Activated CD4-positive, alpha-beta T cell treated with anti-CD3 and anti-CD28 coated beads for 36 hours (primary cell): Measurements from ENCODE around the gene C19orf85. TPM values are rescaled to one million over a fixed set of nuclear protein-coding genes. Genes with fewer than 3 reads are reported as not detected.

Experiments
- ATAC-seq: fragments of 200-7000 bp; cut with Tn5 transposase; one replicate; pipeline ENCODE4 v1.10.0; 2021; ENCODE audit warnings: mild to moderate bottlenecking, moderate library complexity
- CTCF ChIA-PET: fragments of 350-600 bp; sonication (Branson Sonifier 250); formaldehyde crosslinking; loops from one replicate; lab custom pipeline; 2021; ENCODE audit warnings: antibody characterized with exemption; lab: Charles Lee
- POLR2A ChIA-PET: fragments of 350-600 bp; sonication (Branson Sonifier 250); formaldehyde crosslinking; loops from one replicate; lab custom pipeline; 2021; ENCODE audit warnings: antibody characterized with exemption, inconsistent platforms; lab: Charles Lee
- DNase-seq: peaks from one replicate; pipeline ENCODE4 v3.0.0-alpha.2; 2020
- H3K27ac Mint-ChIP-seq: one replicate; pipeline ENCODE4 v1.8.0; 2021; ENCODE audit warnings: mixed read lengths
- H3K27me3 Mint-ChIP-seq: one replicate; pipeline ENCODE4 v1.8.0; 2021; ENCODE audit warnings: mixed read lengths
- H3K36me3 Mint-ChIP-seq: one replicate; pipeline ENCODE4 v1.8.0; 2021; ENCODE audit warnings: low read depth, mixed read lengths
- H3K4me1 Mint-ChIP-seq: one replicate; pipeline ENCODE4 v1.8.0; 2021; ENCODE audit warnings: mixed read lengths
- H3K4me3 Mint-ChIP-seq: one replicate; pipeline ENCODE4 v1.8.0; 2021; ENCODE audit warnings: mild to moderate bottlenecking, moderate library complexity, mixed read lengths
- H3K9me3 Mint-ChIP-seq: one replicate; pipeline ENCODE4 v1.8.0; 2021; ENCODE audit warnings: low read depth, mixed read lengths
- intact Hi-C, 2 experiments: fragments of 100-400 bp; cut with DNase I in 1 of 2; cut with micrococcal nuclease in 1 of 2; formaldehyde crosslinking; loops; one replicate each; pipeline versions ENCODE4 v1.14.2 to v1.15.1; 2022 to 2024; cut with DNase I, micrococcal nuclease
- total RNA-seq, 2 experiments: library from RNA; stranded (reverse); gene quantifications; one replicate each; pipeline ENCODE4 v1.2.3, GENCODE V29; 2021

C19orf85 gene
- total RNA-seq, 2 experiments from 2014 or later: not detected

GRCh38 chr19:55464039-55464661 is 401 bp downstream of the C19orf85 start:
- intact Hi-C loops: loop anchor here in 1 of 2 experiments (5.0 kb wide), 1 partner anchor 127 kb away; the partner anchor contains the start of gene KMT5C
- POLR2A ChIA-PET: no interaction called here
- peaks cover 17% of the 10 kb centered on the region for H3K4me1 Mint-ChIP-seq
- no peak for DNase-seq
- H3K27ac Mint-ChIP-seq: no peak overlapping the region
- H3K27me3 Mint-ChIP-seq: no peaks in the 10 kb centered on the region
- H3K36me3 Mint-ChIP-seq: no peaks in the 10 kb centered on the region
- CTCF ChIA-PET: no interaction called here
- ATAC-seq: no peak
- H3K9me3 Mint-ChIP-seq: no peaks in the 10 kb centered on the region
- no peak overlapping the region for H3K4me3 Mint-ChIP-seq

DNA sequence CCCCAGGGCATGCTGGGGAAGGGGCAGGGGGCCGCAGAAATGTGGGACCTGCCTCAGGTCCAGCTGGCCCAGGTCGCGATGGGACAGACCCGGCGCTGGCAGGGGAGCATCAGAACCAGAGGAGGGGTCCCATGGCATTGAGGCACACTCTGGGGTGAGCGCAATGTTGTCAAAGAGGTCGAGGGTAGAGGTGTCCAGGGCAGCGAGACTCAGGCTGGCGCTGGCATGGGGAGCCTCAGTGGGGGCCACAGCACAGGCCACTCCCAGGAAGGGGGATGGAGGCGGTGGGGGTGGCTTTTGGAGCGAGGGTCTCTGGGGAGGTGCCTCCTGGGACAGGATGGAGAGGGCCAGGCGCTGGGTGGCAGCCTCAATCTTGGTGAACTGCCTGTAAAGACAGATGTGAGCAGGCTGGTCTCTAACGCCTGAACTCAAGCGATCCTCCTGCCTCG is 944 bp downstream of the C19orf85 start:
- no peak overlapping the region for H3K4me3 Mint-ChIP-seq
- DNase-seq: no peak
- H3K9me3 Mint-ChIP-seq: no peaks in the 10 kb centered on the region
- intact Hi-C loops: loop anchor here in 1 of 2 experiments (5.0 kb wide), 1 partner anchor 126 kb away; the partner anchor contains the start of gene KMT5C
- ChIA-PET CTCF (no interaction called here), POLR2A (interaction anchor here (0.6 kb wide), 1 partner anchor 124 kb away, joined by 3 read pairs; no protein-coding TSS in a partner anchor)
- no peak for ATAC-seq
- H3K27ac Mint-ChIP-seq: no peak overlapping the region
- no peaks in the 10 kb centered on the region for H3K36me3 Mint-ChIP-seq
- H3K27me3 Mint-ChIP-seq: no peaks in the 10 kb centered on the region
- peaks cover 17% of the 10 kb centered on the region for H3K4me1 Mint-ChIP-seq

DNA sequence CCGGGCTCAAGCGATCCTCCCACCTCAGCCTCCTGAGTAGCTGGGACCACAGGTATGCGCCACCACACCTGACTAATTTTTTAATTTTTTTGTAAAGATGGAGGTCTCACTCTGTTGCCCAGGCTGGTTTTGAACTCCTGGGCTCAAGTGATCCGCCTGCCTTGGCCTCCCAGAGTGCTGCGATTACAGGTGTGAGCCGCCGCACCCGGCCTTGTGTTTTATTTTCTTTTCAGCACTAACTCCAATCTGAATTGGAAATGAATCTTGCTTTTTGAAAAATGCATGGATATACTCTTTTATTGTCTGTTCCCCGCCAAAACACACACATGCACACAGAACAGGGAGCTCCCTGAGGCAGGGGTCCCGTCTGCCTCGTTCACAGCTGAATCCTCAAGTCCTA is 1.8 kb downstream of the C19orf85 start:
- H3K27me3 Mint-ChIP-seq: no peaks in the 10 kb centered on the region
- no peaks in the 10 kb centered on the region for H3K36me3 Mint-ChIP-seq
- H3K4me1 Mint-ChIP-seq: peaks cover 14% of the 10 kb centered on the region
- H3K4me3 Mint-ChIP-seq: peak overlapping the region; percentile 80
- ChIA-PET CTCF (interaction anchor here (0.6 kb wide), 1 partner anchor 211 kb away, joined by 3 read pairs; no protein-coding TSS in a partner anchor), POLR2A (no interaction called here)
- ATAC-seq (no peak), DNase-seq (no peak)
- intact Hi-C loops: loop anchor here in 1 of 2 experiments (5.0 kb wide), 1 partner anchor 125 kb away; the partner anchor contains the start of gene KMT5C
- H3K27ac Mint-ChIP-seq: no peak overlapping the region
- H3K9me3 Mint-ChIP-seq: no peaks in the 10 kb centered on the region

DNA sequence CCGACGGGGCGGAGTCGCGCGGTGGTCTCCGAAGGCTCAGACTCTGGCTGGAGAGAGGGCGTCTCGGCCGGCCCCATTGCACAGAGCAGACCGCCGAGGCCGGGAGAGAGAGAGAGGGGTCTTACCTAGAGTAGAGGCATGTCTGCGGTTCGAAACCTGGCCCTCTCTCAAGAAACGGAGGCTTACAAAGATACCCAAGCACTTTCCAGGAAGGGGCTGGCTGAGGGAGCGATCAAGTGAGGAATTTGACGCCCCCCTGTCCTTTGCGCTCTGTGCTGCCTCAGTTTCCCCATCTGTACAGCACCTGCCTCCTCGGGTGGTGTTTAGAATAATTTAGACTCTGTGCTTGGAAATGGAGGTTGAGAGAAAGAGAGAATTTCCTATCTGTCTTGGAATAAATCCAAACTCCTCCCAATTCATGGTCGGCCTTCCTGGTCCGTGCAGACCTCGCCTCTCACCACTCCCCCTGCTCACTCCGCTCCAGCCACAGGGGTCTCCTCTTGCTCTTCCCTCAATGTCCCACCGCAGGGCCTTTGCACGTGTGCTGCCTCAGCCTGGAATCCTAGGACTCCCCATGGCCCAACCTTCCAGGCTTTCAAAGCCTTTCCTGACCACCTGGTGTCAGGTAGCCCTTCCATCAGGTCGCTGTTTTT is 2.5 kb downstream of the C19orf85 start:
- POLR2A ChIA-PET: interaction anchor here (0.6 to 1.1 kb wide), 5 partner anchors 15 to 78 kb away, joined by 3 to 9 read pairs (median 4); partner anchors contain the start of genes TMEM238, UBE2S and ZNF628
- DNase-seq (no peak), ATAC-seq (no peak)
- Mint-ChIP-seq H3K4me1 (peaks cover 14% of the 10 kb centered on the region), H3K27me3 (no peaks in the 10 kb centered on the region), H3K36me3 (no peaks in the 10 kb centered on the region), H3K27ac (peak overlapping the region; percentile 82), H3K9me3 (no peaks in the 10 kb centered on the region), H3K4me3 (peak overlapping the region; percentile 80)
- intact Hi-C loops: loop anchor here (1.0 to 5.0 kb wide), 18 partner anchors 14 to 1013 kb away; partner anchors contain the start of genes KMT5C (in 2 of the 2), DNAAF3 (in 1 of the 2), HSPBP1 (in 1 of the 2) and LENG8 (in 1 of the 2)
- CTCF ChIA-PET: interaction anchor here (0.5 to 1.1 kb wide), 8 partner anchors 9 to 1348 kb away, joined by 3 to 12 read pairs (median 4); partner anchors contain the start of gene ZNF628

GRCh38 chr19:55461259-55461973 is 3.1 kb downstream of the C19orf85 start, which contains the start of gene ISOC2:
TSS of gene ISOC2 (minus strand) at chr19:55461642. CDS start at chr19:55456486, 5,156 bp downstream.
- H3K36me3 Mint-ChIP-seq: no peaks in the 10 kb centered on the region
- H3K4me1 Mint-ChIP-seq: peaks cover 14% of the 10 kb centered on the region
- no peaks in the 10 kb centered on the region for H3K9me3 Mint-ChIP-seq
- DNase-seq: peak; percentile 100
- CTCF ChIA-PET: interaction anchor here (0.5 to 1.1 kb wide), 10 partner anchors 8 to 1347 kb away, joined by 3 to 12 read pairs (median 4); partner anchors contain the start of gene ZNF628
- POLR2A ChIA-PET: interaction anchor here (0.6 to 1.1 kb wide), 5 partner anchors 15 to 78 kb away, joined by 3 to 9 read pairs (median 4); partner anchors contain the start of genes TMEM238, UBE2S and ZNF628
- intact Hi-C loops: loop anchor here (1.0 to 5.0 kb wide), 18 partner anchors 15 to 1012 kb away; partner anchors contain the start of genes KMT5C (in 2 of the 2), DNAAF3 (in 1 of the 2), HSPBP1 (in 1 of the 2) and LENG8 (in 1 of the 2)
- ATAC-seq: peak; percentile 98
- H3K4me3 Mint-ChIP-seq: peak within 1 kb of the TSS; percentile 80
- H3K27ac Mint-ChIP-seq: peak within 1 kb of the TSS; percentile 82
- no peaks in the 10 kb centered on the region for H3K27me3 Mint-ChIP-seq

GRCh38 chr19:55460670-55461258 is 3.8 kb downstream of the C19orf85 start:
- DNase-seq: peak; percentile 64
- Mint-ChIP-seq H3K27ac (peak overlapping the region; percentile 82), H3K27me3 (no peaks in the 10 kb centered on the region), H3K9me3 (no peaks in the 10 kb centered on the region), H3K4me3 (peak overlapping the region; percentile 80), H3K4me1 (peaks cover 14% of the 10 kb centered on the region), H3K36me3 (no peaks in the 10 kb centered on the region)
- CTCF ChIA-PET: no interaction called here
- POLR2A ChIA-PET: no interaction called here
- no peak for ATAC-seq
- intact Hi-C loops: loop anchor here (1.0 to 5.0 kb wide), 19 partner anchors 16 to 1011 kb away; partner anchors contain the start of genes KMT5C (in 2 of the 2), DNAAF3 (in 1 of the 2), HSPBP1 (in 1 of the 2) and LENG8 (in 1 of the 2)

DNA sequence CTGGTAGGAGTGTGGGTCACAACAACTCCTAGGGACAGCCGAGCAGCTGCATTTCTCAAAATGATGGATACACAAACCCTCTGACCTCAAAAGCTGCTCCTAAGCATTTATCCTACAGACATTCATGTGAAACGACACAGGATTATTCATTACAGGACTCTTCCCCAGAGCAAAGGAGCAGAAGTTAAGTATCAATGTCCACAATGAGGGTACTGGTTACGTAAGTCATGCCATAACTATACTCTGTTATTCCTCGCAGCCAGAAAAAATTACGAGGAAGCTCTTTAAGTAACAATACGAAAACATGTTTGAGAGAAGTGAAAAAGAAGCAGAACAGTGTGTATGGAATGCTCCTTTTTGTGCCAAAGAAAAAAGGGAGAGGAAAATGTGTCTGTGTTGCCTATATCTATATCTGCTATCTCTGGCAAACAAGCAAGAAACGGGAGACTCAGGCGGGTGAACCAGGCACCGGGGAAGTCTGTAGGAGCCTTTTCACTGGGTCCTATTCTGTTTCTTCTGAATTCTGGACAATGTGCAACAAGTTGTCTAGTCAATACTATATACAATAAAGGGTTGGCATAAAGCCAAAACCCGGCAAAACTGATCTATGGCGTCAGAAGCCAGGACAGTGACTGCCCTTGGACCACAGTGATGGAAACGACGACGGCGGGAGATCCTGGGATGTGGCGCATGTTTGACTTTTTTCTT is 4.4 kb downstream of the C19orf85 start:
- DNase-seq (no peak), ATAC-seq (no peak)
- ChIA-PET POLR2A (no interaction called here), CTCF (interaction anchor here (0.6 to 1.9 kb wide), 3 partner anchors 25 to 111 kb away, joined by 3 to 8 read pairs (median 4); partner anchors contain the start of gene NAT14)
- Mint-ChIP-seq H3K4me3 (peak overlapping the region; percentile 80), H3K27me3 (no peaks in the 10 kb centered on the region), H3K27ac (peak overlapping the region; percentile 35), H3K36me3 (peaks cover 3% of the 10 kb centered on the region), H3K9me3 (no peaks in the 10 kb centered on the region), H3K4me1 (peaks cover 14% of the 10 kb centered on the region)
- intact Hi-C loops: loop anchor here (1.0 to 5.0 kb wide), 4 partner anchors 43 to 293 kb away; partner anchors contain the start of genes DNAAF3 (in 1 of the 2) and KMT5C (in 1 of the 2)

- ChIA-PET POLR2A (no interaction called here), CTCF (interaction anchor here (0.6 to 1.9 kb wide), 4 partner anchors 8 to 110 kb away, joined by 3 to 8 read pairs (median 4); partner anchors contain the start of gene NAT14)
- Mint-ChIP-seq H3K27me3 (no peaks in the 10 kb centered on the region), H3K4me1 (peaks cover 14% of the 10 kb centered on the region), H3K36me3 (peaks cover 3% of the 10 kb centered on the region), H3K27ac (no peak overlapping the region), H3K9me3 (no peaks in the 10 kb centered on the region), H3K4me3 (peak overlapping the region; percentile 80)
- no peak for ATAC-seq
- intact Hi-C loops: no loop called here
- no peak for DNase-seq
Measured at GRCh38 chr19:55459551-55459949, 5.0 kb downstream of the C19orf85 start.

- Mint-ChIP-seq H3K4me3 (no peak overlapping the region), H3K27me3 (peaks cover 5% of the 10 kb centered on the region), H3K27ac (no peak overlapping the region), H3K4me1 (peaks cover 18% of the 10 kb centered on the region), H3K36me3 (peaks cover 3% of the 10 kb centered on the region), H3K9me3 (no peaks in the 10 kb centered on the region)
- ChIA-PET POLR2A (no interaction called here), CTCF (interaction anchor here (1.1 to 1.9 kb wide), 3 partner anchors 9 to 178 kb away, joined by 3 to 8 read pairs (median 5); partner anchors contain the start of gene HSPBP1)
- DNase-seq: no peak
- no peak for ATAC-seq
- intact Hi-C loops: no loop called here
Measured at GRCh38 chr19:55457683-55458457, 6.7 kb downstream of the C19orf85 start.
